HepG2 (cell line): ENCODE results near the gene AHNAK. TPM values are rescaled to one million over a fixed set of nuclear protein-coding genes. Genes with fewer than 3 reads are reported as not detected.

Source experiments
- ATF7 ChIP-seq, 2 experiments: fragments of 450-650 bp in 1 of 2; sonication (generic) in 1 of 2; formaldehyde crosslinking in 1 of 2; IDR thresholded peaks; 2 replicates each; pipeline versions ENCODE4 v1.4.0 to v1.6.1; 2016 to 2020; ENCODE audit warnings: antibody characterized with exemption in 1 of 2, mild to moderate bottlenecking in 1 of 2, missing genetic modification reagents in 1 of 2
- FOXP1 ChIP-seq, 2 experiments: fragments of 450-650 bp in 1 of 2; IDR thresholded peaks; 2 replicates each; pipeline ENCODE4 v1.6.1; 2017 to 2018; ENCODE audit warnings: antibody characterized with exemption in 1 of 2
- NRL ChIP-seq: sonication (generic); formaldehyde crosslinking; IDR thresholded peaks from 2 replicates; pipeline ENCODE4 v1.5.0; 2020; ENCODE audit warnings: missing genetic modification reagents, mild to moderate bottlenecking, moderate library complexity, borderline replicate concordance
- RFX3 ChIP-seq: IDR thresholded peaks from 2 replicates; pipeline ENCODE4 v1.6.1; 2016; ENCODE audit warnings: missing biosample characterization, missing genetic modification reagents
- RNF219 ChIP-seq: sonication (generic); formaldehyde crosslinking; IDR thresholded peaks from 2 replicates; pipeline ENCODE4 v1.5.0; 2020; ENCODE audit warnings: mild to moderate bottlenecking, missing genetic modification reagents
- SOX13 ChIP-seq, 3 experiments: fragments of 450-650 bp in 1 of 3; sonication (generic) in 1 of 3; formaldehyde crosslinking in 1 of 3; IDR thresholded peaks in 2 of 3; conservative IDR thresholded peaks in 1 of 3; 2 replicates each; pipeline versions ENCODE4 v1.5.0 to v1.6.1; 2016 to 2020; ENCODE audit warnings: antibody characterized with exemption in 1 of 3, mild to moderate bottlenecking in 1 of 3, missing compliant biosample characterization in 1 of 3, missing genetic modification reagents in 1 of 3, moderate library complexity in 1 of 3
- SPEN ChIP-seq: sonication (generic); formaldehyde crosslinking; IDR thresholded peaks from 2 replicates; pipeline ENCODE4 v1.5.1; 2020; ENCODE audit warnings: low read depth, mild to moderate bottlenecking, missing genetic modification reagents
- ZBTB3 ChIP-seq: sonication (generic); formaldehyde crosslinking; IDR thresholded peaks from 2 replicates; pipeline ENCODE4 v1.4.0; 2020; ENCODE audit warnings: low read depth, mild to moderate bottlenecking, moderate library complexity, missing genetic modification reagents, borderline replicate concordance
- ZFP82 ChIP-seq: sonication (generic); formaldehyde crosslinking; IDR thresholded peaks from 2 replicates; pipeline ENCODE4 v1.5.1; 2020; ENCODE audit warnings: mild to moderate bottlenecking, missing genetic modification reagents, borderline replicate concordance
- ZNF235 ChIP-seq: sonication (generic); formaldehyde crosslinking; IDR thresholded peaks from 2 replicates; pipeline ENCODE4 v1.8.1; 2023; ENCODE audit warnings: mild to moderate bottlenecking, missing genetic modification reagents, borderline replicate concordance
- ZNF512 ChIP-seq: sonication (generic); formaldehyde crosslinking; IDR thresholded peaks from 2 replicates; pipeline ENCODE4 v1.4.0; 2020; ENCODE audit warnings: mild to moderate bottlenecking, missing genetic modification reagents
- polyA plus RNA-seq, 8 experiments: library from polyadenylated mRNA; depleted of rRNA in 3 of 8; stranded (reverse) in 7 of 8; unstranded in 1 of 8; fragments of >200 nt; fragmentation: Illumina TruSeq in 4 of 8; extraction: Trizol in 4 of 8; gene quantifications; 2 replicates each; pipeline versions ENCODE4 v1.2.1 to v1.2.3, GENCODE V29; 2011 to 2016; ENCODE audit warnings: low read depth in 4 of 8, missing spikeins in 1 of 8, mixed read lengths in 1 of 8; ENCODE audit not compliant: insufficient read depth in 1 of 8
- total RNA-seq, 5 experiments: library from RNA; depleted of rRNA; stranded (reverse); fragments of >200 nt; fragmentation: Illumina TruSeq; extraction: Trizol; gene quantifications; 2 replicates each; pipeline ENCODE4 v1.2.3, GENCODE V29; 2016; ENCODE audit warnings: low read depth in 1 of 5
- TF ChIP-seq, protein P1 (sequence below): sonication (generic); formaldehyde crosslinking; conservative IDR thresholded peaks from 2 replicates; pipeline ENCODE4 v1.4.0; 2020; ENCODE audit warnings: missing genetic modification reagents
- TF ChIP-seq, protein P2 (sequence below): sonication (generic); formaldehyde crosslinking; IDR thresholded peaks from 2 replicates; pipeline ENCODE4 v1.4.0; 2020; ENCODE audit warnings: mild to moderate bottlenecking, low read depth, missing genetic modification reagents
- TF ChIP-seq, protein P3 (sequence below), 2 experiments: sonication (generic) in 1 of 2; formaldehyde crosslinking in 1 of 2; IDR thresholded peaks; 2 replicates each; pipeline versions ENCODE4 v1.4.0 to v1.6.1; 2018 to 2020; ENCODE audit warnings: missing genetic modification reagents in 2 of 2, borderline replicate concordance in 1 of 2, low read depth in 1 of 2, mild to moderate bottlenecking in 1 of 2, missing biosample characterization in 1 of 2
- TF ChIP-seq, protein P4 (sequence below): sonication (generic); formaldehyde crosslinking; IDR thresholded peaks from 2 replicates; pipeline ENCODE4 v1.4.0; 2020; ENCODE audit warnings: missing genetic modification reagents, mild to moderate bottlenecking, borderline replicate concordance

Gene AHNAK
- total and polyA plus RNA-seq, 2 of the 13 experiments (the other 11 are each of a cell fraction or from before 2014, with no cell fraction given), result 23.4 to 25.0 TPM

DNA sequence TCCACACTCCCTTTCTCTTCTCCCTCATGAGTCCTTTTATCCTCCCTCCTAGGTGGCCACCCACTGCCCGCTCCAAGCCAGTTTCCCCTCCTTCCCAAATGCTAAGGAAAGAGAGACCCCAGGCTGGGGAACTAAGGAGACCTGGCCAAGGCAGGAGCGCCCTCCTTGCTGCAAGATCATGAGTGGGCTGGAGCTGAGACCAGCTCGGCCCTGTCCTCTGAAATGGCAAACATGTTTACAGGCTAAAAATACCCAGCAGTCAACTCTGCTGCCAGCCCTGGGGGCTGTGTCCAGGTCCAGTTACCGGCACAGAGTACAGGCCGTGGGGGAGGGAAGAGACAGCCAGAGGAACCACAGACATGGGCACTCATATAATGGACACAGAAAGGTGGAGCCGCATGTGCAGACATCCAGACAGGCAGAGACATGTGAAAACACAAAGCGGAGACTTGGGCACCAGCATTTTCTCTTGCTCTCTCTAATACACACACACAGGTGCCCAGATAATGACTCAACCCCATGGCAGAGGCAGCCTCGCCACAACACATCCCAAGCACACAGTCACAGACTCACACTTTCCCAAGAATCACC is 1.2 kb upstream of the AHNAK start (continued):
- TF ChIP-seq, protein P1, sequence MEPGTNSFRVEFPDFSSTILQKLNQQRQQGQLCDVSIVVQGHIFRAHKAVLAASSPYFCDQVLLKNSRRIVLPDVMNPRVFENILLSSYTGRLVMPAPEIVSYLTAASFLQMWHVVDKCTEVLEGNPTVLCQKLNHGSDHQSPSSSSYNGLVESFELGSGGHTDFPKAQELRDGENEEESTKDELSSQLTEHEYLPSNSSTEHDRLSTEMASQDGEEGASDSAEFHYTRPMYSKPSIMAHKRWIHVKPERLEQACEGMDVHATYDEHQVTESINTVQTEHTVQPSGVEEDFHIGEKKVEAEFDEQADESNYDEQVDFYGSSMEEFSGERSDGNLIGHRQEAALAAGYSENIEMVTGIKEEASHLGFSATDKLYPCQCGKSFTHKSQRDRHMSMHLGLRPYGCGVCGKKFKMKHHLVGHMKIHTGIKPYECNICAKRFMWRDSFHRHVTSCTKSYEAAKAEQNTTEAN (CRISPR knock-in tag), result peak; percentile 75; the same call in 1 of the 2 replicates
- TF ChIP-seq FOXP1 (IDR thresholded peaks at IDR 0.05) (no peak), FOXP1 (CRISPR knock-in tag; IDR thresholded peaks at IDR 0.05) (peak; percentile 77), ZNF235 (CRISPR knock-in tag) (no peak), SPEN (CRISPR knock-in tag) (peak; percentile 46), ZBTB3 (CRISPR knock-in tag) (0 out of 2 replicates have a peak, but pooled peaks have one; percentile 67), ZFP82 (CRISPR knock-in tag) (no peak), RNF219 (CRISPR knock-in tag) (no peak), ATF7 (IDR thresholded peaks at IDR 0.05) (no peak), ATF7 (CRISPR knock-in tag; IDR thresholded peaks at IDR 0.05) (no peak), RFX3 (no peak), SOX13 (IDR thresholded peaks at IDR 0.05) (peak; percentile 49; the same call in 1 of the 2 replicates), SOX13 (CRISPR knock-in tag; conservative IDR thresholded peaks at IDR 0.05 in 1 of 2, IDR thresholded peaks at IDR 0.05 in 1 of 2) (peak in 1 of 2 experiments; percentile 61; a peak in 2 of 4 replicates), ZNF512 (no peak), NRL (CRISPR knock-in tag) (0 out of 2 replicates have a peak, but pooled peaks have one; percentile 54)
- TF ChIP-seq, protein P2, sequence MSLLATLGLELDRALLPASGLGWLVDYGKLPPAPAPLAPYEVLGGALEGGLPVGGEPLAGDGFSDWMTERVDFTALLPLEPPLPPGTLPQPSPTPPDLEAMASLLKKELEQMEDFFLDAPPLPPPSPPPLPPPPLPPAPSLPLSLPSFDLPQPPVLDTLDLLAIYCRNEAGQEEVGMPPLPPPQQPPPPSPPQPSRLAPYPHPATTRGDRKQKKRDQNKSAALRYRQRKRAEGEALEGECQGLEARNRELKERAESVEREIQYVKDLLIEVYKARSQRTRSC (CRISPR knock-in tag), result no peak
- TF ChIP-seq, protein P3, sequence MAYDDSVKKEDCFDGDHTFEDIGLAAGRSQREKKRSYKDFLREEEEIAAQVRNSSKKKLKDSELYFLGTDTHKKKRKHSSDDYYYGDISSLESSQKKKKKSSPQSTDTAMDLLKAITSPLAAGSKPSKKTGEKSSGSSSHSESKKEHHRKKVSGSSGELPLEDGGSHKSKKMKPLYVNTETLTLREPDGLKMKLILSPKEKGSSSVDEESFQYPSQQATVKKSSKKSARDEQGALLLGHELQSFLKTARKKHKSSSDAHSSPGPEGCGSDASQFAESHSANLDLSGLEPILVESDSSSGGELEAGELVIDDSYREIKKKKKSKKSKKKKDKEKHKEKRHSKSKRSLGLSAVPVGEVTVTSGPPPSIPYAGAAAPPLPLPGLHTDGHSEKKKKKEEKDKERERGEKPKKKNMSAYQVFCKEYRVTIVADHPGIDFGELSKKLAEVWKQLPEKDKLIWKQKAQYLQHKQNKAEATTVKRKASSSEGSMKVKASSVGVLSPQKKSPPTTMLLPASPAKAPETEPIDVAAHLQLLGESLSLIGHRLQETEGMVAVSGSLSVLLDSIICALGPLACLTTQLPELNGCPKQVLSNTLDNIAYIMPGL (CRISPR knock-in tag; IDR thresholded peaks at IDR 0.05; ENCODE audit: borderline replicate concordance in 1 of 2, low read depth in 1 of 2), result peak; percentile 18 to 61; a peak in 2 of 4 replicates
- TF ChIP-seq, protein P4, sequence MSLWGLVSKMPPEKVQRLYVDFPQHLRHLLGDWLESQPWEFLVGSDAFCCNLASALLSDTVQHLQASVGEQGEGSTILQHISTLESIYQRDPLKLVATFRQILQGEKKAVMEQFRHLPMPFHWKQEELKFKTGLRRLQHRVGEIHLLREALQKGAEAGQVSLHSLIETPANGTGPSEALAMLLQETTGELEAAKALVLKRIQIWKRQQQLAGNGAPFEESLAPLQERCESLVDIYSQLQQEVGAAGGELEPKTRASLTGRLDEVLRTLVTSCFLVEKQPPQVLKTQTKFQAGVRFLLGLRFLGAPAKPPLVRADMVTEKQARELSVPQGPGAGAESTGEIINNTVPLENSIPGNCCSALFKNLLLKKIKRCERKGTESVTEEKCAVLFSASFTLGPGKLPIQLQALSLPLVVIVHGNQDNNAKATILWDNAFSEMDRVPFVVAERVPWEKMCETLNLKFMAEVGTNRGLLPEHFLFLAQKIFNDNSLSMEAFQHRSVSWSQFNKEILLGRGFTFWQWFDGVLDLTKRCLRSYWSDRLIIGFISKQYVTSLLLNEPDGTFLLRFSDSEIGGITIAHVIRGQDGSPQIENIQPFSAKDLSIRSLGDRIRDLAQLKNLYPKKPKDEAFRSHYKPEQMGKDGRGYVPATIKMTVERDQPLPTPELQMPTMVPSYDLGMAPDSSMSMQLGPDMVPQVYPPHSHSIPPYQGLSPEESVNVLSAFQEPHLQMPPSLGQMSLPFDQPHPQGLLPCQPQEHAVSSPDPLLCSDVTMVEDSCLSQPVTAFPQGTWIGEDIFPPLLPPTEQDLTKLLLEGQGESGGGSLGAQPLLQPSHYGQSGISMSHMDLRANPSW (CRISPR knock-in tag), result no peak
